ENCODE measurements around the gene DDX41.

Gene DDX41

GRCh38 chr5:177490992-177491391, 25.8 kb downstream of the DDX41 start:
- H3F3A ChIP-seq (ENCODE audit: low read depth): no peaks in the 10 kb centered on the region
- no peaks in the 10 kb centered on the region for H3K27me3 ChIP-seq (ENCODE audit: insufficient read depth, low read length, poor library complexity, severe bottlenecking)
- no peaks in the 10 kb centered on the region for H3K9me2 ChIP-seq (replicated peaks; ENCODE audit: low read depth, low read length)
- no peak overlapping the region for H3K9ac ChIP-seq (ENCODE audit: low read depth, low read length, poor library complexity, severe bottlenecking)
- H3K4me3 ChIP-seq (ENCODE audit: low read length, poor library complexity, severe bottlenecking): no peak overlapping the region
- H3K4me2 ChIP-seq (ENCODE audit: low read depth, low read length, poor library complexity, severe bottlenecking): no peak overlapping the region
- H3K79me2 ChIP-seq (ENCODE audit: insufficient read depth, low read length): peaks cover 28% of the 10 kb centered on the region; the same call in 1 of the 2 replicates
- no peak overlapping the region for H2AFZ ChIP-seq (ENCODE audit: low read length)
- peaks cover 5% of the 10 kb centered on the region for H3K4me1 ChIP-seq (ENCODE audit: insufficient read depth, low read length, poor library complexity, severe bottlenecking)
- TF ChIP-seq, protein P1, sequence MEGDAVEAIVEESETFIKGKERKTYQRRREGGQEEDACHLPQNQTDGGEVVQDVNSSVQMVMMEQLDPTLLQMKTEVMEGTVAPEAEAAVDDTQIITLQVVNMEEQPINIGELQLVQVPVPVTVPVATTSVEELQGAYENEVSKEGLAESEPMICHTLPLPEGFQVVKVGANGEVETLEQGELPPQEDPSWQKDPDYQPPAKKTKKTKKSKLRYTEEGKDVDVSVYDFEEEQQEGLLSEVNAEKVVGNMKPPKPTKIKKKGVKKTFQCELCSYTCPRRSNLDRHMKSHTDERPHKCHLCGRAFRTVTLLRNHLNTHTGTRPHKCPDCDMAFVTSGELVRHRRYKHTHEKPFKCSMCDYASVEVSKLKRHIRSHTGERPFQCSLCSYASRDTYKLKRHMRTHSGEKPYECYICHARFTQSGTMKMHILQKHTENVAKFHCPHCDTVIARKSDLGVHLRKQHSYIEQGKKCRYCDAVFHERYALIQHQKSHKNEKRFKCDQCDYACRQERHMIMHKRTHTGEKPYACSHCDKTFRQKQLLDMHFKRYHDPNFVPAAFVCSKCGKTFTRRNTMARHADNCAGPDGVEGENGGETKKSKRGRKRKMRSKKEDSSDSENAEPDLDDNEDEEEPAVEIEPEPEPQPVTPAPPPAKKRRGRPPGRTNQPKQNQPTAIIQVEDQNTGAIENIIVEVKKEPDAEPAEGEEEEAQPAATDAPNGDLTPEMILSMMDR (conservative IDR thresholded peaks at IDR 0.05; ENCODE audit: low read length): no peak
- TF ChIP-seq EZH2phosphoT487 (IDR thresholded peaks at IDR 0.05; ENCODE audit: borderline replicate concordance): no peak
- no peaks in the 10 kb centered on the region for H3K9me3 ChIP-seq (ENCODE audit: insufficient read depth, low read depth, low read length)
- peaks cover 4% of the 10 kb centered on the region; the same call in 1 of the 2 replicates for H3K36me3 ChIP-seq (ENCODE audit: insufficient read depth, low read length)
- peaks cover 13% of the 10 kb centered on the region for H4K20me1 ChIP-seq (ENCODE audit: insufficient read depth, low read length, poor library complexity, severe bottlenecking)

DNA sequence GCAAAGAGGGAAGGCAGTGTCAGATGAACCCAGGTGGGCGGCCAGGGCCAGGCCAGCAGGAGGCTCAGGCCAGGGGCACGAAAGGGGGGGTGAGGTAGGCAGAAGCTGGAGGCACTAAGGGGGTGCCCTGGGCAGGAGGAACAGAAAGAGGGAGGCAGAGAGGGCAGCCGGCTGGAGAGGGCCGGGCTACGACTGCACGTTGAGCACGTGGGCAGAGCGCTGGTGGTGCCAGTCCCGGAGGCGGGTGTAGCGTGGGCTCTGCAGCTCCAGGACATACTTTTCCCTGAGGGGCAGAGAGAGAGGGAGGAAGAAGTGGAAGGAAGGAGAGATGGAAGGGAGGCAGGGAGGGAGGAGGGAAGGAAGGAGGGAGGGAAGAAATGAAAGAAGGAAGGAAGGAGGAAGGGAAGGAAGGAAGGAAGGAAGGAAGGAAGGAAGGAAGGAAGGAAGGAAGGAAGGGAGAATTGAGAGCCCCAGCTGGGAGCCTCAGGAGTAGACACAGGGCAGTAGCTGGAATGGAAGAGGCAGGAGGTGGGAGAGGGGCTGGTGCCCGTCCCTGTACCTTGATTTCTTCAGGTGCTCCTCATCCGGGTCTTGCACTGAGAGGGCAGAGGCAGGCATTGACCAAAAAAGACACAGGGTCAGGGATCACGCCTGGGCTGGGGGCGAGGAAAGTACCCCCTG, 26.3 kb downstream of the DDX41 start:
- Histone ChIP-seq H3K4me2 (ENCODE audit: low read depth, low read length, poor library complexity, severe bottlenecking) (no peak overlapping the region), H3K4me1 (ENCODE audit: insufficient read depth, low read length, poor library complexity, severe bottlenecking) (peaks cover 5% of the 10 kb centered on the region), H3K79me2 (ENCODE audit: insufficient read depth, low read length) (peaks cover 24% of the 10 kb centered on the region; the same call in 1 of the 2 replicates), H4K20me1 (ENCODE audit: insufficient read depth, low read length, poor library complexity, severe bottlenecking) (peaks cover 9% of the 10 kb centered on the region), H3K36me3 (ENCODE audit: insufficient read depth, low read length) (peaks cover 4% of the 10 kb centered on the region; the same call in 1 of the 2 replicates), H3K9me2 (replicated peaks; ENCODE audit: low read depth, low read length) (no peaks in the 10 kb centered on the region), H3K9ac (ENCODE audit: low read depth, low read length, poor library complexity, severe bottlenecking) (no peak overlapping the region), H3F3A (ENCODE audit: low read depth) (no peaks in the 10 kb centered on the region), H3K27me3 (ENCODE audit: insufficient read depth, low read length, poor library complexity, severe bottlenecking) (no peaks in the 10 kb centered on the region), H3K9me3 (ENCODE audit: insufficient read depth, low read depth, low read length) (no peaks in the 10 kb centered on the region), H2AFZ (ENCODE audit: low read length) (no peak overlapping the region), H3K4me3 (ENCODE audit: low read length, poor library complexity, severe bottlenecking) (no peak overlapping the region)
- TF ChIP-seq, protein P1 (conservative IDR thresholded peaks at IDR 0.05; ENCODE audit: low read length): no peak
- TF ChIP-seq EZH2phosphoT487 (IDR thresholded peaks at IDR 0.05; ENCODE audit: borderline replicate concordance): no peak

- no peaks in the 10 kb centered on the region for H3K4me1 ChIP-seq (ENCODE audit: insufficient read depth, low read length, poor library complexity, severe bottlenecking)
- H4K20me1 ChIP-seq (ENCODE audit: insufficient read depth, low read length, poor library complexity, severe bottlenecking): peaks cover 4% of the 10 kb centered on the region
- H3K9ac ChIP-seq (ENCODE audit: low read depth, low read length, poor library complexity, severe bottlenecking): no peak overlapping the region
Observed at GRCh38 chr5:177489119-177489716, 27.5 kb downstream of the DDX41 start.

More at GRCh38 chr5:177489119-177489716, 27.5 kb downstream of the DDX41 start:
- Histone ChIP-seq H2AFZ (ENCODE audit: low read length) (no peak overlapping the region), H3F3A (ENCODE audit: low read depth) (no peaks in the 10 kb centered on the region), H3K27me3 (ENCODE audit: insufficient read depth, low read length, poor library complexity, severe bottlenecking) (no peaks in the 10 kb centered on the region), H3K4me3 (ENCODE audit: low read length, poor library complexity, severe bottlenecking) (no peak overlapping the region), H3K9me3 (ENCODE audit: insufficient read depth, low read depth, low read length) (no peaks in the 10 kb centered on the region), H3K36me3 (ENCODE audit: insufficient read depth, low read length) (peaks cover 4% of the 10 kb centered on the region; the same call in 1 of the 2 replicates), H3K4me2 (ENCODE audit: low read depth, low read length, poor library complexity, severe bottlenecking) (no peak overlapping the region), H3K79me2 (ENCODE audit: insufficient read depth, low read length) (peaks cover 12% of the 10 kb centered on the region; the same call in 1 of the 2 replicates), H3K9me2 (replicated peaks; ENCODE audit: low read depth, low read length) (no peaks in the 10 kb centered on the region)
- TF ChIP-seq, protein P1 (conservative IDR thresholded peaks at IDR 0.05; ENCODE audit: low read length): no peak
